Measurements from ENCODE around the gene IPO4. TPM values are rescaled to one million over a fixed set of nuclear protein-coding genes. Genes with fewer than 3 reads are reported as not detected.

The IPO4 gene
- total and polyA plus RNA-seq, 9 of the 15 experiments (the other 6 are each of a cell fraction or from before 2014, with no cell fraction given), result 7.3 to 122 (median 31.8) TPM

GRCh38 chr14:24237463-24237955 is 48.9 kb upstream of the IPO4 start (continued):
- TF ChIP-seq REST (IDR thresholded peaks at IDR 0.05; ENCODE audit: borderline replicate concordance) (no peak), REST (CRISPR knock-in tag; IDR thresholded peaks at IDR 0.05; ENCODE audit: low read depth) (no peak), RBM22 (IDR thresholded peaks at IDR 0.05; ENCODE audit: low read depth, low read length, poor library complexity, severe bottlenecking) (no peak)
